Common myeloid progenitor, CD34-positive (primary cell): ENCODE measurements around the gene JMJD1C.

Experiments
- CTCF ChIA-PET: fragments of 350-600 bp; sonication (Branson Sonifier 250); formaldehyde crosslinking; loops from one replicate; lab custom pipeline; 2021; ENCODE audit warnings: antibody characterized with exemption; lab: Charles Lee
- POLR2A ChIA-PET: fragments of 350-600 bp; sonication (Branson Sonifier 250); formaldehyde crosslinking; loops from one replicate; lab custom pipeline; 2021; ENCODE audit warnings: antibody characterized with exemption; lab: Charles Lee
- DNase-seq, 3 donors: peaks; one replicate each; pipeline versions ENCODE4 v3.0.0 to v3.0.0-alpha.2; 2013
- H3K27ac ChIP-seq, 2 experiments: 1 replicate in 1 of 2; 2 replicates in 1 of 2; pipeline ENCODE4 v1.7.0; 2013; ENCODE audit warnings: inconsistent platforms in 2 of 2, low read length in 2 of 2, mild to moderate bottlenecking in 2 of 2, low read depth in 1 of 2, moderate library complexity in 1 of 2; ENCODE audit not compliant: severe bottlenecking in 2 of 2, insufficient read depth in 1 of 2, poor library complexity in 1 of 2
- H3K27me3 ChIP-seq, 5 experiments: replicated peaks in 2 of 5; 1 replicate in 3 of 5; 2 replicates in 2 of 5; pipeline versions ENCODE4 v1.6.1 to v1.7.0; 2013; ENCODE audit warnings: low read length in 4 of 5, mild to moderate bottlenecking in 2 of 5, moderate library complexity in 2 of 5, inconsistent platforms in 1 of 5; ENCODE audit not compliant: insufficient read depth in 5 of 5, control insufficient read depth in 4 of 5
- H3K36me3 ChIP-seq, 4 experiments: 1 replicate in 2 of 4; 2 replicates in 2 of 4; pipeline versions ENCODE4 v1.6.1 to v1.7.0; 2013; ENCODE audit warnings: low read length in 3 of 4, control low read depth in 1 of 4, mild to moderate bottlenecking in 1 of 4; ENCODE audit not compliant: control insufficient read depth in 4 of 4, insufficient read depth in 4 of 4
- H3K4me1 ChIP-seq, 4 experiments: 1 replicate in 3 of 4; 2 replicates in 1 of 4; pipeline versions ENCODE4 v1.6.1 to v1.7.1; 2013; ENCODE audit warnings: low read length in 3 of 4, mild to moderate bottlenecking in 3 of 4, control low read depth in 1 of 4, inconsistent platforms in 1 of 4, moderate library complexity in 1 of 4; ENCODE audit not compliant: control insufficient read depth in 4 of 4, insufficient read depth in 4 of 4; ENCODE audit errors: control extremely low read depth in 1 of 4
- H3K4me3 ChIP-seq, 7 experiments: 1 replicate in 4 of 7; 2 replicates in 3 of 7; pipeline versions ENCODE4 v1.5.1 to v1.7.0; 2013; ENCODE audit warnings: mild to moderate bottlenecking in 7 of 7, low read length in 6 of 7, moderate library complexity in 6 of 7, inconsistent platforms in 2 of 7, low read depth in 2 of 7, control low read depth in 1 of 7; ENCODE audit not compliant: insufficient read depth in 4 of 7, control insufficient read depth in 1 of 7; ENCODE audit errors: extremely low read depth in 1 of 7
- H3K9me3 ChIP-seq, 5 experiments: 1 replicate in 4 of 5; 2 replicates in 1 of 5; pipeline versions ENCODE4 v1.6.1 to v1.7.1; 2013; ENCODE audit warnings: low read length in 4 of 5, mild to moderate bottlenecking in 2 of 5, inconsistent platforms in 1 of 5, low read depth in 1 of 5, moderate library complexity in 1 of 5; ENCODE audit not compliant: control insufficient read depth in 4 of 5, insufficient read depth in 2 of 5; ENCODE audit errors: control extremely low read depth in 1 of 5
- WGBS: methylation state at CpG from one replicate; pipeline ENCODE4 v1.1.5; 2013; ENCODE audit not compliant: insufficient coverage; 5-methylcytosine and 5-hydroxymethylcytosine counted together

Gene JMJD1C

GRCh38 chr10:63265683-63266235 lies 200.0 kb downstream of the JMJD1C start:
- Histone ChIP-seq H3K27ac (peak overlapping the region; percentile 90 to 94), H3K4me3 (peak overlapping the region in 6 of 7 experiments; percentile 73 to 100 (median 88)), H3K4me1 (peaks cover 13 to 44% (median 34%) of the 10 kb centered on the region in 4 experiments), H3K9me3 (no peaks in the 10 kb centered on the region), H3K27me3 (no peaks in the 10 kb centered on the region), H3K36me3 (peaks cover 0 to 2% (median 0%) of the 10 kb centered on the region in 4 experiments)
- POLR2A ChIA-PET: no interaction called here
- DNase-seq: no peak
- no CpG with 5 or more reads among the region's 2 CpGs for WGBS
- CTCF ChIA-PET: interaction anchor here (1.4 to 2.3 kb wide), 3 partner anchors 9 to 52 kb away, joined by 4 to 20 read pairs (median 5); no protein-coding TSS in a partner anchor

GRCh38 chr10:63265222-63265617 lies 200.6 kb downstream of the JMJD1C start:
- DNase-seq: peak; percentile 65 to 79 (median 70)

GRCh38 chr10:63264617-63265221 lies 201.1 kb downstream of the JMJD1C start:
- Histone ChIP-seq H3K9me3 (no peaks in the 10 kb centered on the region), H3K27me3 (no peaks in the 10 kb centered on the region), H3K4me3 (peak overlapping the region in 6 of 7 experiments; percentile 73 to 100 (median 88)), H3K4me1 (peaks cover 15 to 51% (median 42%) of the 10 kb centered on the region in 4 experiments), H3K27ac (peak overlapping the region in 1 of 2 experiments; percentile 94), H3K36me3 (peaks cover 0 to 4% (median 2%) of the 10 kb centered on the region in 4 experiments)
- no peak for DNase-seq
- CTCF ChIA-PET: interaction anchor here (1.4 kb wide), 1 partner anchor 9 kb away, joined by 4 read pairs; no protein-coding TSS in a partner anchor
- POLR2A ChIA-PET: no interaction called here

More at GRCh38 chr10:63265222-63265617, 200.6 kb downstream of the JMJD1C start:
- H3K4me3 ChIP-seq: peak overlapping the region in 6 of 7 experiments; percentile 73 to 100 (median 88)
- H3K9me3 ChIP-seq: no peaks in the 10 kb centered on the region
- peaks cover 0 to 4% (median under 1%) of the 10 kb centered on the region in 4 experiments for H3K36me3 ChIP-seq
- H3K4me1 ChIP-seq: peaks cover 13 to 46% (median 38%) of the 10 kb centered on the region in 4 experiments
- ChIA-PET CTCF (interaction anchor here (1.4 kb wide), 1 partner anchor 10 kb away, joined by 4 read pairs; no protein-coding TSS in a partner anchor), POLR2A (no interaction called here)
- H3K27ac ChIP-seq: peak overlapping the region; percentile 90 to 94
- H3K27me3 ChIP-seq: no peaks in the 10 kb centered on the region
- WGBS: no CpG with 5 or more reads among the region's 5 CpGs

- Histone ChIP-seq H3K27me3 (no peaks in the 10 kb centered on the region), H3K27ac (peak overlapping the region in 1 of 2 experiments; percentile 27), H3K4me3 (peak overlapping the region in 4 of 7 experiments; percentile 2 to 87 (median 23)), H3K9me3 (no peaks in the 10 kb centered on the region), H3K4me1 (peaks cover 27 to 66% (median 61%) of the 10 kb centered on the region in 4 experiments), H3K36me3 (peaks cover 0 to 6% (median 3%) of the 10 kb centered on the region in 4 experiments)
- ChIA-PET CTCF (interaction anchor here (0.6 to 2.2 kb wide), 9 partner anchors 8 to 366 kb away, joined by 3 to 7 read pairs (median 4); no protein-coding TSS in a partner anchor), POLR2A (no interaction called here)
- whole genome bisulfite sequencing: 53% methylated on average over 5 of the region's 5 CpGs
- no peak for DNase-seq
These were observed 203.2 kb downstream of the JMJD1C start for GRCh38 chr10:63262430-63263073.

GRCh38 chr10:63261496-63261895 lies 204.3 kb downstream of the JMJD1C start:
- POLR2A ChIA-PET: interaction anchor here (0.6 kb wide), 1 partner anchor 15 kb away, joined by 4 read pairs; no protein-coding TSS in a partner anchor
- CTCF ChIA-PET: interaction anchor here (1.0 to 2.2 kb wide), 4 partner anchors 20 to 367 kb away, joined by 3 to 7 read pairs (median 4); no protein-coding TSS in a partner anchor
- Histone ChIP-seq H3K27ac (no peak overlapping the region), H3K27me3 (no peaks in the 10 kb centered on the region), H3K9me3 (no peaks in the 10 kb centered on the region), H3K4me3 (peak overlapping the region in 2 of 7 experiments; percentile 31 to 42), H3K36me3 (peaks cover 0 to 6% (median 3%) of the 10 kb centered on the region in 4 experiments), H3K4me1 (peaks cover 32 to 77% (median 69%) of the 10 kb centered on the region in 4 experiments)
- no peak for DNase-seq
- 100% methylated on average over 1 of the region's 3 CpGs for WGBS

GRCh38 chr10:63260860-63261251 lies 204.9 kb downstream of the JMJD1C start:
- Histone ChIP-seq H3K4me1 (peaks cover 38 to 83% (median 74%) of the 10 kb centered on the region in 4 experiments), H3K27me3 (no peaks in the 10 kb centered on the region), H3K9me3 (no peaks in the 10 kb centered on the region), H3K4me3 (peak overlapping the region in 3 of 7 experiments; percentile 7 to 23 (median 19)), H3K36me3 (peaks cover 0 to 6% (median 3%) of the 10 kb centered on the region in 4 experiments), H3K27ac (peak overlapping the region in 1 of 2 experiments; percentile 11)
- WGBS: no CpG with 5 or more reads among the region's 3 CpGs
- DNase-seq: peak in 2 of 3 donors; percentile 44
- ChIA-PET CTCF (interaction anchor here (1.0 to 2.2 kb wide), 2 partner anchors 59 to 368 kb away, joined by 3 to 7 read pairs; no protein-coding TSS in a partner anchor), POLR2A (no interaction called here)
